DOHH2 (cell line): ENCODE results near the gene PML.

Source experiments
- H3F3A ChIP-seq: fragments of 200-600 bp; sonication (generic), shearing (Covaris generic); 2 replicates; pipeline ENCODE4 v1.6.0; 2016; ENCODE audit warnings: antibody characterized with exemption, mild to moderate bottlenecking; ENCODE audit not compliant: control insufficient read depth, insufficient read depth
- H3K27ac ChIP-seq: fragments of 200-600 bp; sonication (generic); 2 replicates; pipeline ENCODE4 v1.5.1; 2014; ENCODE audit warnings: low read depth, mild to moderate bottlenecking, low read length, moderate library complexity
- H3K27me3 ChIP-seq: fragments of 200-600 bp; sonication (generic); 2 replicates; pipeline ENCODE4 v1.6.1; 2014; ENCODE audit warnings: mild to moderate bottlenecking, low read length, mixed read lengths; ENCODE audit not compliant: control insufficient read depth
- H3K36me3 ChIP-seq: fragments of 200-600 bp; sonication (generic); 2 replicates; pipeline ENCODE4 v1.6.1; 2014; ENCODE audit warnings: mild to moderate bottlenecking, low read length, moderate library complexity, mixed read lengths; ENCODE audit not compliant: control insufficient read depth
- H3K4me1 ChIP-seq: fragments of 200-600 bp; sonication (generic); 2 replicates; pipeline ENCODE4 v1.6.1; 2014; ENCODE audit warnings: mild to moderate bottlenecking, low read length, mixed read lengths; ENCODE audit not compliant: control insufficient read depth
- H3K4me2 ChIP-seq: fragments of 200-600 bp; sonication (generic); 2 replicates; pipeline ENCODE4 v1.6.0; 2014; ENCODE audit warnings: mild to moderate bottlenecking, low read length, moderate library complexity
- H3K4me3 ChIP-seq: fragments of 200-600 bp; sonication (generic); 2 replicates; pipeline ENCODE4 v1.5.1; 2014; ENCODE audit warnings: mild to moderate bottlenecking, low read length, mixed read lengths
- H3K79me2 ChIP-seq: fragments of 200-600 bp; sonication (generic); 2 replicates; pipeline ENCODE4 v1.6.1; 2014; ENCODE audit warnings: mild to moderate bottlenecking, low read length, mixed read lengths; ENCODE audit not compliant: control insufficient read depth
- H3K9me2 ChIP-seq: fragments of 200-600 bp; sonication (generic); replicated peaks from 2 replicates; pipeline ENCODE4 v1.6.1; 2014; ENCODE audit warnings: mild to moderate bottlenecking, low read length, mixed read lengths; ENCODE audit not compliant: control insufficient read depth
- H3K9me3 ChIP-seq: fragments of 200-600 bp; sonication (generic); 2 replicates; pipeline ENCODE4 v1.6.1; 2014; ENCODE audit warnings: antibody characterized with exemption, low read length, mixed read lengths; ENCODE audit not compliant: control insufficient read depth, insufficient read depth
- H4K20me1 ChIP-seq: fragments of 200-600 bp; sonication (generic); 2 replicates; pipeline ENCODE4 v1.6.0; 2014; ENCODE audit warnings: low read depth, mild to moderate bottlenecking, antibody characterized with exemption, low read length, moderate library complexity; ENCODE audit not compliant: control insufficient read depth, insufficient read depth
- CTCF ChIP-seq: fragments of 200-600 bp; sonication (generic); IDR thresholded peaks from one replicate; pipeline ENCODE4 v1.5.1; 2014; ENCODE audit warnings: antibody characterized with exemption, mild to moderate bottlenecking, low read depth, low read length; ENCODE audit not compliant: poor library complexity, severe bottlenecking
- EZH2phosphoT487 ChIP-seq: fragments of 200-600 bp; sonication (generic); IDR thresholded peaks from 2 replicates; pipeline ENCODE4 v1.6.1; 2017; ENCODE audit warnings: borderline replicate concordance, mild to moderate bottlenecking, antibody characterized with exemption, low read length, moderate library complexity, mixed read lengths

PML gene

GRCh38 chr15:73982222-73982962, 12.1 kb upstream of the PML start:
- peaks cover 19% of the 10 kb centered on the region for H3K4me1 ChIP-seq
- peak overlapping the region; percentile 27; the same call in 1 of the 2 replicates for H3K4me3 ChIP-seq
- no peak for TF ChIP-seq CTCF

GRCh38 chr15:73983211-73983727, 11.2 kb upstream of the PML start:
- Histone ChIP-seq H3K36me3 (no peaks in the 10 kb centered on the region), H3K27me3 (peaks cover 6% of the 10 kb centered on the region), H3K27ac (no peak overlapping the region), H4K20me1 (no peaks in the 10 kb centered on the region), H3K4me2 (peak overlapping the region; percentile 50; the same call in 1 of the 2 replicates), H3K79me2 (no peaks in the 10 kb centered on the region), H3K4me1 (peaks cover 19% of the 10 kb centered on the region), H3K9me3 (no peaks in the 10 kb centered on the region), H3K9me2 (no peaks in the 10 kb centered on the region), H3F3A (no peaks in the 10 kb centered on the region), H3K4me3 (no peak overlapping the region)
- TF ChIP-seq EZH2phosphoT487 (no peak), CTCF (no peak)

More at GRCh38 chr15:73982222-73982962, 12.1 kb upstream of the PML start:
- no peak overlapping the region for H3K27ac ChIP-seq
- H3F3A ChIP-seq = no peaks in the 10 kb centered on the region
- no peaks in the 10 kb centered on the region for H3K79me2 ChIP-seq
- H3K9me3 ChIP-seq = no peaks in the 10 kb centered on the region
- H3K27me3 ChIP-seq = peaks cover 6% of the 10 kb centered on the region
- no peaks in the 10 kb centered on the region for H3K36me3 ChIP-seq
- H3K4me2 ChIP-seq = peak overlapping the region; percentile 50
- H4K20me1 ChIP-seq = no peaks in the 10 kb centered on the region
- H3K9me2 ChIP-seq = no peaks in the 10 kb centered on the region

GRCh38 chr15:73983773-73984172, 10.7 kb upstream of the PML start:
- H3K36me3 ChIP-seq = no peaks in the 10 kb centered on the region
- H3K27me3 ChIP-seq = peaks cover 3% of the 10 kb centered on the region
- no peak for TF ChIP-seq CTCF
- no peak for TF ChIP-seq EZH2phosphoT487
- no peaks in the 10 kb centered on the region for H3K79me2 ChIP-seq
- H3K4me3 ChIP-seq = no peak overlapping the region
- no peaks in the 10 kb centered on the region for H3K9me2 ChIP-seq
- no peaks in the 10 kb centered on the region for H4K20me1 ChIP-seq
- no peaks in the 10 kb centered on the region for H3F3A ChIP-seq
- peaks cover 19% of the 10 kb centered on the region for H3K4me1 ChIP-seq
- H3K9me3 ChIP-seq = no peaks in the 10 kb centered on the region
- no peak overlapping the region for H3K4me2 ChIP-seq
- H3K27ac ChIP-seq = no peak overlapping the region
